Esophagus squamous epithelium (tissue), 5 donors: ENCODE results near the gene GPC3. TPM values are rescaled to one million over a fixed set of nuclear protein-coding genes. Genes with fewer than 3 reads are reported as not detected.

Experiments
- DNase-seq: peaks from one replicate; lab custom pipeline; 2025; lab: John Stamatoyannopoulos, UW
- H3K27ac ChIP-seq, 4 donors: fragments of 200-600 bp; sonication (generic); one replicate each; pipeline ENCODE4 v1.5.1; 2016 to 2019; ENCODE audit warnings: mild to moderate bottlenecking in 1 of 4
- H3K27me3 ChIP-seq, 4 donors: fragments of 200-600 bp; sonication (generic); 1 replicate in 3 of 4; 2 replicates in 1 of 4; pipeline versions ENCODE4 v1.5.1 to v1.6.0; 2017 to 2021; ENCODE audit warnings: antibody characterized with exemption in 1 of 4
- H3K36me3 ChIP-seq, 3 donors: fragments of 200-600 bp; sonication (generic); one replicate each; pipeline ENCODE4 v1.5.1; 2016 to 2019
- H3K4me1 ChIP-seq, 3 donors: fragments of 200-600 bp; sonication (generic); one replicate each; pipeline ENCODE4 v1.5.1; 2017 to 2019
- H3K4me3 ChIP-seq, 4 donors: fragments of 200-600 bp; sonication (generic); 1 replicate in 3 of 4; 2 replicates in 1 of 4; pipeline ENCODE4 v1.5.1; 2016 to 2019; ENCODE audit warnings: mild to moderate bottlenecking in 2 of 4, moderate library complexity in 1 of 4
- H3K9me3 ChIP-seq, 3 donors: fragments of 200-600 bp; sonication (generic); one replicate each; pipeline ENCODE4 v1.5.1; 2016 to 2019
- CTCF ChIP-seq, 6 experiments: fragments of 450-650 bp in 4 of 6; fragments of 200-600 bp in 2 of 6; sonication (generic) in 2 of 6; IDR thresholded peaks; one replicate each; pipeline ENCODE4 v1.5.1; 2016 to 2019; ENCODE audit warnings: antibody characterized with exemption in 6 of 6, mild to moderate bottlenecking in 4 of 6, moderate library complexity in 4 of 6
- POLR2A ChIP-seq, 4 donors: fragments of 450-650 bp; IDR thresholded peaks; one replicate each; pipeline ENCODE4 v1.6.1; 2017; ENCODE audit warnings: antibody characterized with exemption in 4 of 4, mild to moderate bottlenecking in 4 of 4, moderate library complexity in 3 of 4
- WGBS, 2 donors: methylation state at CpG; one replicate each; pipeline ENCODE4 v1.1.5; 2018; 5-methylcytosine and 5-hydroxymethylcytosine counted together
- intact Hi-C: fragments of 100-400 bp; cut with DNase I; formaldehyde crosslinking; loops from one replicate; pipeline ENCODE4 v1.15.0; 2022
- total RNA-seq, 4 donors: library from RNA; depleted of rRNA; stranded (reverse); fragments of >200 nt; gene quantifications; one replicate each; pipeline ENCODE4 v1.1.0, GENCODE V29; 2016
- donor health status: DM: yes; HTN: yes; CAD: no.

The GPC3 gene
- total RNA-seq, 4 donors from 2014 or later, result 0.44 to 2.8 (median 1.7) TPM; not detected in 1

GRCh38 chrX:133810925-133811324, 174.5 kb downstream of the GPC3 start:
- H3K27me3 ChIP-seq, result peaks cover 0 to 3% (median 0%) of the 10 kb centered on the region in 4 donors
- TF ChIP-seq CTCF (IDR thresholded peaks at IDR 0.05), result no peak
- no peak for TF ChIP-seq POLR2A (IDR thresholded peaks at IDR 0.05)
- H3K27ac ChIP-seq, result no peak overlapping the region
- no peaks in the 10 kb centered on the region for H3K4me1 ChIP-seq
- intact Hi-C loops, result no loop called here
- DNase-seq, result no peak
- H3K9me3 ChIP-seq, result peaks cover 0 to 4% (median 0%) of the 10 kb centered on the region in 3 donors
- 69 to 70% methylated on average over 3 of the region's 3 CpGs for WGBS, 2 donors
- no peak overlapping the region for H3K4me3 ChIP-seq
- no peaks in the 10 kb centered on the region for H3K36me3 ChIP-seq

GRCh38 chrX:133804072-133804471, 181.3 kb downstream of the GPC3 start:
- H3K27me3 ChIP-seq, result peaks cover 0 to 3% (median 0%) of the 10 kb centered on the region in 4 donors
- WGBS, 2 donors, result 74 to 84% methylated on average over 4 to 6 of the region's 6 CpGs
- TF ChIP-seq CTCF (IDR thresholded peaks at IDR 0.05), result no peak
- no peak for TF ChIP-seq POLR2A (IDR thresholded peaks at IDR 0.05)
- H3K4me3 ChIP-seq, result no peak overlapping the region
- peaks cover 0 to 4% (median 0%) of the 10 kb centered on the region in 3 donors for H3K9me3 ChIP-seq
- H3K4me1 ChIP-seq, result no peaks in the 10 kb centered on the region
- intact Hi-C loops, result no loop called here
- DNase-seq, result no peak
- H3K36me3 ChIP-seq, result no peaks in the 10 kb centered on the region
- no peak overlapping the region for H3K27ac ChIP-seq

GRCh38 chrX:133796282-133796681, 189.1 kb downstream of the GPC3 start:
- Histone ChIP-seq H3K9me3 (no peaks in the 10 kb centered on the region), H3K4me1 (no peaks in the 10 kb centered on the region), H3K27me3 (no peaks in the 10 kb centered on the region), H3K27ac (no peak overlapping the region), H3K36me3 (no peaks in the 10 kb centered on the region), H3K4me3 (no peak overlapping the region)
- intact Hi-C loops, result no loop called here
- TF ChIP-seq CTCF (IDR thresholded peaks at IDR 0.05) (no peak), POLR2A (IDR thresholded peaks at IDR 0.05) (no peak)
- no peak for DNase-seq

- TF ChIP-seq CTCF (IDR thresholded peaks at IDR 0.05), result no peak
- no peak for TF ChIP-seq POLR2A (IDR thresholded peaks at IDR 0.05)
- Histone ChIP-seq H3K4me3 (no peak overlapping the region), H3K4me1 (no peaks in the 10 kb centered on the region), H3K27me3 (no peaks in the 10 kb centered on the region), H3K9me3 (no peaks in the 10 kb centered on the region), H3K36me3 (no peaks in the 10 kb centered on the region), H3K27ac (no peak overlapping the region)
- no peak for DNase-seq
- intact Hi-C loops, result no loop called here
- 46 to 52% methylated on average over 4 of the region's 4 CpGs for WGBS, 2 donors
Measured at GRCh38 chrX:133794126-133794525, 191.3 kb downstream of the GPC3 start.

GRCh38 chrX:133793626-133794025, 191.8 kb downstream of the GPC3 start:
- Histone ChIP-seq H3K36me3 (no peaks in the 10 kb centered on the region), H3K4me1 (no peaks in the 10 kb centered on the region), H3K9me3 (no peaks in the 10 kb centered on the region), H3K27me3 (no peaks in the 10 kb centered on the region), H3K4me3 (no peak overlapping the region), H3K27ac (no peak overlapping the region)
- WGBS, 2 donors, result 39 to 40% methylated on average over 2 of the region's 2 CpGs
- TF ChIP-seq CTCF (IDR thresholded peaks at IDR 0.05) (no peak), POLR2A (IDR thresholded peaks at IDR 0.05) (no peak)
- DNase-seq, result no peak
- intact Hi-C loops, result no loop called here
